Subcutaneous adipose tissue (tissue), 4 donors: ENCODE data around the gene CCDC70. TPM values are rescaled to one million over a fixed set of nuclear protein-coding genes. Genes with fewer than 3 reads are reported as not detected.

Experiments
- total RNA-seq, 4 donors: library from RNA; depleted of rRNA; stranded (reverse); fragments of >200 nt; gene quantifications; one replicate each; pipeline ENCODE4 v1.1.0, GENCODE V29; 2016
- TF ChIP-seq, protein P1 (sequence below): fragments of 450-650 bp; IDR thresholded peaks from one replicate; pipeline ENCODE4 v1.5.1; 2016; ENCODE audit warnings: low read depth, mild to moderate bottlenecking, control low read depth, antibody characterized with exemption, moderate library complexity

CCDC70 gene
- total RNA-seq, 4 donors from 2014 or later: not detected

DNA sequence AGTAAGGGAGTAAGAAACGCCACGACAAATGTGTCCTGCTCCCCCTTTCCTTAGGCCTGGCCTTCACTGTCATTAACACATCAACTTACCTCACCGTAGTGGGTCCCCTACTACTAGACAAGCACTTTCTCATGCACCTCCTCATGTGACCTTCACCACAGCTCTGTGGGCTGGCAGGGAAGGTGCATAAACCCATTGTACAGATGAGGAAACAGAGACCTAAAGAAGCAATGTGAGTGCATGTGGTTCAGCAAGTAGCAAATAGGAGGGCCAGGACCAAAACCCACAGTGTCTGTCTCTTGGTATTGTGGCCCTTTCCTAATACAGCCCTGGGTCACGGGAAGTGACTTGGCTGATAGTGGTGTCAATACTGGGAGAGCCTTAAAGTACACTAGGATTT is 5.3 kb downstream of the CCDC70 start:
- TF ChIP-seq, protein P1, sequence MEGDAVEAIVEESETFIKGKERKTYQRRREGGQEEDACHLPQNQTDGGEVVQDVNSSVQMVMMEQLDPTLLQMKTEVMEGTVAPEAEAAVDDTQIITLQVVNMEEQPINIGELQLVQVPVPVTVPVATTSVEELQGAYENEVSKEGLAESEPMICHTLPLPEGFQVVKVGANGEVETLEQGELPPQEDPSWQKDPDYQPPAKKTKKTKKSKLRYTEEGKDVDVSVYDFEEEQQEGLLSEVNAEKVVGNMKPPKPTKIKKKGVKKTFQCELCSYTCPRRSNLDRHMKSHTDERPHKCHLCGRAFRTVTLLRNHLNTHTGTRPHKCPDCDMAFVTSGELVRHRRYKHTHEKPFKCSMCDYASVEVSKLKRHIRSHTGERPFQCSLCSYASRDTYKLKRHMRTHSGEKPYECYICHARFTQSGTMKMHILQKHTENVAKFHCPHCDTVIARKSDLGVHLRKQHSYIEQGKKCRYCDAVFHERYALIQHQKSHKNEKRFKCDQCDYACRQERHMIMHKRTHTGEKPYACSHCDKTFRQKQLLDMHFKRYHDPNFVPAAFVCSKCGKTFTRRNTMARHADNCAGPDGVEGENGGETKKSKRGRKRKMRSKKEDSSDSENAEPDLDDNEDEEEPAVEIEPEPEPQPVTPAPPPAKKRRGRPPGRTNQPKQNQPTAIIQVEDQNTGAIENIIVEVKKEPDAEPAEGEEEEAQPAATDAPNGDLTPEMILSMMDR: no peak

DNA sequence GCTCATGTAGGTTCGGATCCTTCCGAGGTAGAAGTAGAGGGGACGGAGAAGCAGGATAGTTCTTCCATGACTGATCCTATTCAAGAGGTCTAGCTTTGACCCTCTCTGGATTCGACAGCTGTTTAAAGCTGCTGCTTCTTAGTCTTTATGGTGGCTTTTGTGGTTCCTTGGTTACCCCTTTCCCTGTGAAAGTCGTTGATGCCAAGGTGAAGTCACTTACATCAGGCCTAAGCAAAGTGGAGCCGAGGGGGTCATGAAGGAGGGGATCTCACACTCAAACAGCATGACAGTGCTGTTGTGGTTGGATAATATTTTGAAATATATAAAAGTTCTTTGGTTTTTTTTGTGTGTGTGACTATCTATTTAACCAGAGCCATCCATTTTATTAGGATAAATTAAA is 8.1 kb downstream of the CCDC70 start:
- TF ChIP-seq, protein P1: no peak

GRCh38 chr13:51870616-51871015 is 8.8 kb downstream of the CCDC70 start:
- TF ChIP-seq, protein P1: no peak

DNA sequence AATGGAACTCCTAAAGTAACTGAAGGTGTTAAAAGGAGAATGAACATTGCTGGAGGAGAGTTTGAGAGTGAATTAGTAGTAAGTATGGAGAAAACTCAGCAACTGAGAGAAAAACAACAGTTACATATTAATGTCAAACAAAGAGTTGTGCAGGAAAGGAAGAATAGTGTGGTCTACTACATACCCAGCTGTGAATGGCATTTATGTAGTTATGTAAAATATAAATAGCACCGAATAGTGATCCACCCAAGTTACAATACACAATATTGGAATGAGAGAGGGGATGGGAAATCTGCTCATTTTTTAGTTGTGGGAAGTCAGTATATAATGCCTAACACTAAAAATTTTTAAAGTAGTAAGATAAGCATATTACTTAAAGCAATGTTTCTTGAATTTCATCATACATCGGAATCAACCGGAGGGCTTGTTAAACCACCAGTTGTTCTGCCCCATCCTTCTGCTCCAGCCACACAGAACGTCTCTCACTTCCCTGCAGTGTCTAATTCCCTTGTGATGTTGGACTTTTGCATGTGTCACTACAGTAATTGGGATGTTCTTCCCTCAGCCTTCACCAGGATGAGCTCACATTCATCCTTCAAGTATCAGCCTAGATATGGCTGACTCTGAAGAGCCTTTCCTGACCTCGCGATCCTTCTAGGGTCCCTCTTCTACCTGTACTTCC is 11.5 kb downstream of the CCDC70 start:
- TF ChIP-seq, protein P1: no peak

GRCh38 chr13:51873837-51874236 is 12.1 kb downstream of the CCDC70 start:
- TF ChIP-seq, protein P1: no peak

DNA sequence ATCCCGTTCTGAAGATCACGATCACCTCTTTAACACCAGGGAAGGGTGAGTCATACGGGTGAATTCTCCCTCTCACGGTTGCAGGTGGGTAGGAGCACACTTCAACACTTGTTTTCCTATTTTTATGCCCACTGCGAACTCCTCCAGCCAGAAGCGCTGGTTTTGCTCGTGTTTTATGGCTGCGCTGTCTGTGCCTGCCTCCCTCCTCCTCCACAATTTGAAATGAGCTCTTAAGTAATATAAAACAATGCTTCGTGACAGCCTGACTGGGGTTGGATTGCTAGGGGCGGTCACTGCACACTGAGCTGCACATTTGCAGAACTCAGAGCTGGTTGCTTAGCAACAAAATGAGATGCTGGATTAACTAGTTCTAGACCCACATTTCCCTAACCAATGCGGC is 12.9 kb downstream of the CCDC70 start:
- TF ChIP-seq, protein P1: no peak

GRCh38 chr13:51879133-51879532 is 17.4 kb downstream of the CCDC70 start:
- TF ChIP-seq, protein P1: no peak
